DMS53 treated with DMSO at 0.1 percent for 48 hours (cell line): ENCODE measurements around the gene LENG8.
"Not testable (repeated sequence)": the region's sequence is repeated elsewhere in the genome, so short reads cannot be mapped to it uniquely, and the experiment has no call there.

Source experiments
- DNase-seq: peaks from one replicate; lab custom pipeline; 2025; ENCODE audit not compliant: unreplicated experiment; lab: John Stamatoyannopoulos, UW

Gene LENG8

GRCh38 chr19:54460230-54461005 lies 11.4 kb downstream of the LENG8 start:
- no peak for DNase-seq

GRCh38 chr19:54461210-54461609 lies 12.2 kb downstream of the LENG8 start:
- DNase-seq, result no peak

- no peak for DNase-seq
These were observed 12.6 kb downstream of the LENG8 start for GRCh38 chr19:54461613-54462012.

GRCh38 chr19:54462047-54462654 lies 13.2 kb downstream of the LENG8 start:
- DNase-seq, result no peak

GRCh38 chr19:54462655-54463530 lies 13.9 kb downstream of the LENG8 start:
- DNase-seq, result peak; percentile 46

- peak; percentile 75 for DNase-seq
These were observed 14.6 kb downstream of the LENG8 start, which contains the start of gene LENG9 for GRCh38 chr19:54463531-54464043. TSS of gene LENG9 (minus strand) at chr19:54463778. CDS start at chr19:54463526, 252 bp downstream.

GRCh38 chr19:54464044-54464629 lies 15.1 kb downstream of the LENG8 start:
- DNase-seq, result peak; percentile 65

- DNase-seq, result no peak
These were observed 15.8 kb downstream of the LENG8 start for GRCh38 chr19:54464630-54465425.

- DNase-seq, result no peak
These were observed 16.6 kb downstream of the LENG8 start for GRCh38 chr19:54465426-54466109.

- DNase-seq, result not testable (repeated sequence)
These were observed 17.1 kb downstream of the LENG8 start for GRCh38 chr19:54466110-54466480.

- DNase-seq, result no peak
These were observed 20.5 kb downstream of the LENG8 start for GRCh38 chr19:54469496-54469934.

GRCh38 chr19:54470276-54470887 lies 21.4 kb downstream of the LENG8 start:
- no peak for DNase-seq

GRCh38 chr19:54470991-54471782 lies 22.2 kb downstream of the LENG8 start:
- peak; percentile 23 for DNase-seq

- no peak for DNase-seq
These were observed 24.3 kb downstream of the LENG8 start, which contains the start of gene CDC42EP5 for GRCh38 chr19:54473071-54473891. TSS of gene CDC42EP5 (minus strand) at chr19:54473296. CDS start at chr19:54465547, 7,749 bp downstream.

- no peak for DNase-seq
These were observed 24.9 kb downstream of the LENG8 start for GRCh38 chr19:54473892-54474372.

- no peak for DNase-seq
These were observed 26.7 kb downstream of the LENG8 start for GRCh38 chr19:54475706-54476105.

- no peak for DNase-seq
These were observed 28.7 kb downstream of the LENG8 start for GRCh38 chr19:54477650-54478049.
